NOMO-1 treated with dmso at 0.1 percent for 144 hours (cell line): ENCODE results near the gene SLAIN2.
"Not testable (repeated sequence)": the region's sequence is repeated elsewhere in the genome, so short reads cannot be mapped to it uniquely, and the experiment has no call there.

Experiments used
- DNase-seq: peaks from one replicate; lab custom pipeline; 2025; ENCODE audit not compliant: unreplicated experiment; lab: John Stamatoyannopoulos, UW

The SLAIN2 gene

GRCh38 chr4:48436318-48436717 is 95.0 kb downstream of the SLAIN2 start:
- DNase-seq = no peak

GRCh38 chr4:48439988-48440387 is 98.7 kb downstream of the SLAIN2 start:
- DNase-seq = no peak

- not testable (repeated sequence) for DNase-seq
Measured at GRCh38 chr4:48440914-48441313, 99.6 kb downstream of the SLAIN2 start.

GRCh38 chr4:48445704-48446103 is 104.4 kb downstream of the SLAIN2 start:
- DNase-seq = no peak

GRCh38 chr4:48446642-48447041 is 105.3 kb downstream of the SLAIN2 start:
- DNase-seq = no peak

- DNase-seq = no peak
Measured at GRCh38 chr4:48449151-48449550, 107.8 kb downstream of the SLAIN2 start.

- no peak for DNase-seq
Measured at GRCh38 chr4:48450740-48451139, 109.4 kb downstream of the SLAIN2 start.

- not testable (repeated sequence) for DNase-seq
Measured at GRCh38 chr4:48451656-48452055, 110.3 kb downstream of the SLAIN2 start.

- DNase-seq = no peak
Measured at GRCh38 chr4:48454591-48454990, 113.3 kb downstream of the SLAIN2 start.

- no peak for DNase-seq
Measured at GRCh38 chr4:48461000-48461399, 119.7 kb downstream of the SLAIN2 start.

- no peak for DNase-seq
Measured at GRCh38 chr4:48462363-48462762, 121.0 kb downstream of the SLAIN2 start.

- DNase-seq = no peak
Measured at GRCh38 chr4:48467442-48467841, 126.1 kb downstream of the SLAIN2 start.

GRCh38 chr4:48467891-48468290 is 126.6 kb downstream of the SLAIN2 start:
- no peak for DNase-seq

- DNase-seq = no peak
Measured at GRCh38 chr4:48470137-48470536, 128.8 kb downstream of the SLAIN2 start.

- no peak for DNase-seq
Measured at GRCh38 chr4:48470570-48470969, 129.2 kb downstream of the SLAIN2 start.

- DNase-seq = no peak
Measured at GRCh38 chr4:48472794-48473193, 131.5 kb downstream of the SLAIN2 start.

GRCh38 chr4:48475770-48476169 is 134.4 kb downstream of the SLAIN2 start:
- no peak for DNase-seq
